ENCODE measurements around the gene MCAT.

GRCh38 chr22:43182118-43182517, 38.9 kb upstream of the MCAT start:
- TF ChIP-seq CTCF (IDR thresholded peaks at IDR 0.05): no peak
- TF ChIP-seq POLR2AphosphoS5 (IDR thresholded peaks at IDR 0.05): no peak

Data from prostate gland (tissue), 2 donors.